GM18511 (cell line): ENCODE measurements around the gene NDUFB10.
A peak's percentile ranks its signal among the peaks of the same experiment; 100 is the strongest.

ENCODE experiments used
- ATAC-seq: cut with Tn5 transposase; IDR thresholded peaks from one replicate; pipeline ENCODE4 v1.9.1; 2021; ENCODE audit warnings: mild to moderate bottlenecking, moderate library complexity; ENCODE audit not compliant: unreplicated experiment

NDUFB10 gene

GRCh38 chr16:1998852-1999801 lies 39.8 kb downstream of the NDUFB10 start:
- ATAC-seq: no peak

GRCh38 chr16:1999866-2000514 lies 40.7 kb downstream of the NDUFB10 start:
- ATAC-seq: no peak

GRCh38 chr16:2001035-2001434 lies 41.7 kb downstream of the NDUFB10 start:
- no peak for ATAC-seq

DNA sequence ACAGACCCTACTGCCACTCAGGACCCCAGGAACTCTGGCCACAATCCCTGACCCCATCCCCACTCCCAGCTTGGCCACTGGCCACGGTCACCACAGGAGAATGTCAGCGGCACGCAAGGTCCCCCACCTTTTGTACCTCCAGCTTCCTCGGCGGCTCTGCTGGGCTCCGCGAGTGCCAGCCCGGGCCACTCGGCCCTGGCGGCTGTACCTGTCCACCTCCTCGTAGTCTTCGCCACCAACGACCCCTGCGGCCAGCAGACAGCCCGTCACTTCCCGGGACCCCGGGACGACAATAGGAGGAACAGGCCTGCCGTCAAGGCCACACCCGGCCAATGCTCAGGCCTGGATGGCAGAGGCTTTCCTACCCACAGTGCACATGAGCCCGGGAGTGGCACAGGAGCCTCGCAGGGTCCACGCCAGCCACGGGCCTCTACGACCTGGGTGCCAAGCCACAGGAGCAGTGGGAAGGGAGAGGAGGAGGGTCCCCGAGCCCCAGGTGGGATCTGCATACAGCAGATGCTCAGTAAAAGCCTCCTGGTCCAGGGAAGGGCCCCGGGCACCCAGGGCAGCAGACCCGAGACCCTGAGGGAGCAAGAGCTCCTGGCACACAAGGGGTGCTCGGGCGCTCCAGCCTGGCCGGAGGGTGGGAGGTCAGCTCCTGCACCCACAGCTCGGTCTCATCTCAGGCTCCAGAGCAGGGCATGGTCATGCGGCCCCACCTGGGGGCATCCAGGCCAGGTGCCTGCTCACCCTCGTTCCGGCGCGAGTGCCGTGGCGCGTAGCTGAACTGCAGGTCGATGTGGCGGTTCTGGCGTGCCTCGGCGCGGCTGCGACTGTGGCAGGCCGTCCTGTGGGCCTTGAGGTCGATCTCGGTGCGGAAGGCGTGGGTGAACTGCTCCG lies 42.4 kb downstream of the NDUFB10 start:
- ATAC-seq: no peak

GRCh38 chr16:2002406-2003230 lies 43.3 kb downstream of the NDUFB10 start:
- no peak for ATAC-seq

GRCh38 chr16:2003231-2003826 lies 44.0 kb downstream of the NDUFB10 start:
- no peak for ATAC-seq

DNA sequence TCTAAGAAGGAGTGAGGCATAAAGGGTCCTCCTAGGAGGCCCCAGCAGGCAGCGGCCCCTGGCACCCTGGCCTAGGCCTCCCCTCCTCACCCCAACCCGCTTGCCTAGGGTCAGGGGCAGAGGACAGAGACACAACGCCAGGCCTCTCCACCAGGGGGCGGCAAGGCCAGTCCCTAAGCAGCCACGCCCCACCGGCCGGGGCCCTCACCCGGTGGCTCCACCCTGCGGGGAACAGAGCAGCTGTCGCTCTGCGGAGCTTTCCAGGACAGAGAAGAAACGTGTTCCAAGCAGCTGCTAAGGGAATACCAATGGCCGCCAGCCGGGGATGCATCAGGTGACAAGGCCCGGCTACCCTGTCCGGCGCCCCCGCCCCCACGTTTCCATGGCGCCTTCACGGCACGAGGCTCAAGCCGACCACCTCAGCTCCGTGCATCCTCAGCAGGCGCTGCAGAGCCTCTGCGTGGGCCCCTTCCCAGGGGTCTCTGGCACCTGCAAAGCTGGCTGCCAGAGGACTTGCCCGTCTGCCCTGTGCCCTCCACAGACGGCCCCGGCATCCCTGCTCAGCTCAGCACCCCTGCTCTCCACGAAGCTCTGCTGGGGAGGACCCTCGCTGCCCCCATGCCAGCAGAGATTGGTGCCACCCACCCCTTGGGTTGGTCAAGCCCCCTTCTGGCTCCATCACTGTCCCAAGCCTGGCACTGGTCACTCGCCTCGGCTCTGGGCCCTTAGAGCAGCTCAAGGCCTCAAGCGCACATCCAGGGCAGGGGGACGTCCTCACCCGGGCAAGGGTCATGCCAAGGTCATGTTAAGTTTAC lies 44.7 kb downstream of the NDUFB10 start:
- ATAC-seq: no peak

GRCh38 chr16:2004795-2005517 lies 45.6 kb downstream of the NDUFB10 start:
- no peak for ATAC-seq

DNA sequence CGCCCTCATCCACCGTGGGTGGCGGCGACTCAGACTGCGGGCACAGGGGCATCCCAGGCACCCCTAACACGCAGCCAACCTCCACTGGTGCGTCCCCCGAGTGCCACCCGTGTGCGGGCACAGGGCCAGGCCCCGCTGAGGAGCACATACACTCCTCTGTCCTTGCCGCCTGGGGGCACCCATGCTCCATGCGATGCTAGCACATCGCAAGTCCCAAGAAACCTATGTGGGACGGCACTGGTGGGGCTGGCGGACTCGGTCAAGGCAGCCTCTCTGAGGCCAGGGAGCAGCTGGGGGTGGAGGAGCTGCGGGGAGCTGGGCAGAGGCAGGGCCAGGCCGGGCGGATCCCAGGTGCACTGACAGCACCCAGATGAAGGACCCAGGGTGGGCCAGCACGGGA lies 46.3 kb downstream of the NDUFB10 start:
- no peak for ATAC-seq

DNA sequence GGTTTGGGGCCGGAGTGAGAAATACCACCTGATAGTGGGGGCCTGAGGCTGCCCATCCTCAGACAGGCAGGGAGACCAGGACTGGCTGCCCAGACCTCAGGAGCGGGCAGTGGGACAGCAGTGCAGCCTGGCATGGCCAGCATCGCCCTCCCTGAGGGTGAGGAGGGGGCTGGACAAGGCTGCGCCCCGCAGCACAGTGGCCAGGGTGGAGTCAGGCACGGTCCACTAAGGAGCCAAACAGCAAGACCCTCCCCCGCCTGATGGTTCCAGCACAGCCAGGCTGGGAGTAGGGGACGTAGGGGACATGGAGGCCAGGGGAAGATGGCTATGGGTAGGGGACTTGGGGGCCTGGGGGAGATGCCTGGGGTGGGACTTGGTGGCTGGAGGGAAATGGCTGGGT lies 47.0 kb downstream of the NDUFB10 start:
- ATAC-seq: no peak

- no peak for ATAC-seq
Observed at GRCh38 chr16:2007081-2007836, 47.9 kb downstream of the NDUFB10 start.

GRCh38 chr16:2008009-2008526 lies 48.7 kb downstream of the NDUFB10 start:
- no peak for ATAC-seq

DNA sequence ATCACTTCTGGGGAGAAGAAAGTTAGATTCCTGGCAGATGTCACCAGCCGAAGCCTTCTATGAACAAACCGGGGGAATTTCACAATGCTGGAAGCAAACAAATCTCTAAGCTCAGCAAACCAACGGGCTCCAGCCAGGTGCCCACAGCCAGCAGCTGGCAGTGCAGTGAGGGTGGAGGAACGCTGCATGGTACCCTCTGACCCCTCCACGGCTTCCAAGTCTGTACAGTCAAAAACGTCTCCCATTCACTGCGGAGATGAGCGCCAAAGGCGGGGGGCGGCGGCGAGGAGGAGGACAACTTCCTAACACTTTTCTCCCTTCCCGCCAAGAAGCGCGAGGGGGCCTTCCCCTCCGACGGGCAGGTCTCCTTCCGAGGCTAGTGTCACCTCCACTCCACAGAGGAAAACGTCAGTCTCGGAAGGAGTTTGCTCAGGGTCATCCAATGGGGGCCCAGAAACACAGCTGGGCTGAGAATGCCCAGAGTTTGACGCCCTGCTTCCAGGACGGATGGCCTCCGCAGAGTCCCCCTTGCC lies 49.4 kb downstream of the NDUFB10 start:
- ATAC-seq: no peak

- peak; percentile 30 for ATAC-seq
Observed at GRCh38 chr16:2009164-2009711, 49.9 kb downstream of the NDUFB10 start.

GRCh38 chr16:2009791-2010510 lies 50.6 kb downstream of the NDUFB10 start, which contains the start of gene ZNF598:
TSS of gene ZNF598 (minus strand) at chr16:2009821.
- ATAC-seq: peak; percentile 92
